Natural killer cell (primary cell): Measurements from ENCODE around the gene PARP15. TPM values are rescaled to one million over a fixed set of nuclear protein-coding genes. Genes with fewer than 3 reads are reported as not detected.
A peak's percentile ranks its signal among the peaks of the same experiment; 100 is the strongest.

ENCODE experiments used
- ATAC-seq, 3 donors: fragments of 150-1000 bp in 2 of 3; fragments of 200-7000 bp in 1 of 3; cut with Tn5 transposase; 1 replicate in 1 of 3; 2 replicates in 2 of 3; pipeline ENCODE4 v1.10.0; 2021; ENCODE audit warnings: mild to moderate bottlenecking in 2 of 3, moderate library complexity in 2 of 3
- DNase-seq, 2 donors: peaks; one replicate each; pipeline versions ENCODE4 v3.0.0 to v3.0.0-alpha.2; 2013 to 2021; ENCODE audit warnings: mixed read lengths in 1 of 2
- H3K27ac ChIP-seq: one replicate; pipeline ENCODE4 v1.5.1; 2013; ENCODE audit warnings: mild to moderate bottlenecking, low read length
- H3K27me3 ChIP-seq: one replicate; pipeline ENCODE4 v1.6.1; 2013; ENCODE audit warnings: low read length; ENCODE audit not compliant: control insufficient read depth, insufficient read depth
- H3K36me3 ChIP-seq: one replicate; pipeline ENCODE4 v1.6.1; 2013; ENCODE audit warnings: low read length; ENCODE audit not compliant: control insufficient read depth, insufficient read depth
- H3K4me1 ChIP-seq: one replicate; pipeline ENCODE4 v1.6.1; 2013; ENCODE audit warnings: low read length; ENCODE audit not compliant: control insufficient read depth, insufficient read depth
- H3K4me3 ChIP-seq: one replicate; pipeline ENCODE4 v1.5.1; 2013; ENCODE audit warnings: low read length
- H3K9me3 ChIP-seq: one replicate; pipeline ENCODE4 v1.6.1; 2013; ENCODE audit warnings: low read length; ENCODE audit not compliant: control insufficient read depth, insufficient read depth
- H3K27ac Mint-ChIP-seq, 2 donors: one replicate each; pipeline ENCODE4 v1.8.0; 2022; ENCODE audit warnings: mild to moderate bottlenecking in 2 of 2, mixed read lengths in 2 of 2, moderate library complexity in 1 of 2
- H3K27me3 Mint-ChIP-seq, 2 donors: one replicate each; pipeline ENCODE4 v1.8.0; 2022; ENCODE audit warnings: low read depth in 2 of 2, mixed read lengths in 2 of 2
- H3K36me3 Mint-ChIP-seq: one replicate; pipeline ENCODE4 v1.8.0; 2022; ENCODE audit warnings: mixed read lengths
- H3K4me1 Mint-ChIP-seq, 2 donors: one replicate each; pipeline ENCODE4 v1.8.0; 2022; ENCODE audit warnings: mixed read lengths in 2 of 2
- H3K4me3 Mint-ChIP-seq: one replicate; pipeline ENCODE4 v1.8.0; 2022; ENCODE audit warnings: mild to moderate bottlenecking, moderate library complexity, mixed read lengths
- H3K9me3 Mint-ChIP-seq, 2 donors: one replicate each; pipeline ENCODE4 v1.8.0; 2022; ENCODE audit warnings: mixed read lengths in 2 of 2
- WGBS: methylation state at CpG from one replicate; pipeline ENCODE4 v1.1.7; 2013; ENCODE audit warnings: missing lambda C conversion rate; ENCODE audit not compliant: insufficient coverage; 5-methylcytosine and 5-hydroxymethylcytosine counted together
- intact Hi-C: fragments of 100-400 bp; cut with micrococcal nuclease; formaldehyde crosslinking; loops from one replicate; pipeline ENCODE4 v1.14.2; 2022
- total RNA-seq, 4 donors: library from RNA; stranded (reverse); fragments of 120-200 nt in 1 of 4; gene quantifications; one replicate each; pipeline versions ENCODE4 v1.2.3 to v1.2.4, GENCODE V29; 2013 to 2022
- TF ChIP-seq, protein P1 (sequence below): fragments of 200-600 bp; IDR thresholded peaks from one replicate; pipeline ENCODE4 v1.8.0; 2022; ENCODE audit warnings: antibody characterized with exemption

Gene PARP15
- total RNA-seq, 3 donors from 2014 or later (not counting 1 experiment from before 2014, with no cell fraction given) = 164 to 199 (median 198) TPM

DNA sequence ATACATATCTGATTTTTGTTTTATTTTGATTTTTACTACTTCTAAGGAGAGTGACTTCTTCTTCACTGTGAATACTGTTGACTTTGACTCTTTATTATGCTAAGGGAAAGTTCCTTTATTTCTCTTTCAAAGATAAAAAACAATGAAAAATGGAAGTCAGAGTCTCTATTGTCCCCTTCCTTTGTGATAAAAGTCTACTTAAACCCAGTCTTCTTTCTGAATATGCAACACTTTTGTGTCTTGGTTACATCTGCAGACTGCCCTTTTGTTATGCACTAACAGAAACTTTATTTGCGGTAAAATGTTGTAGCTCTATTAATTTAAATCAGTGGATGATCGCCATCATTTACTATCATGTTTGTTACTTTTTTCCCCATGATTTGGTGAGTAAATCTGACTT is 13.2 kb downstream of the PARP15 start:
- H3K36me3 Mint-ChIP-seq = no peaks in the 10 kb centered on the region
- no peaks in the 10 kb centered on the region for H3K9me3 Mint-ChIP-seq
- H3K4me3 Mint-ChIP-seq = no peak overlapping the region
- H3K27me3 Mint-ChIP-seq = no peaks in the 10 kb centered on the region
- intact Hi-C loops = no loop called here
- TF ChIP-seq, protein P1, sequence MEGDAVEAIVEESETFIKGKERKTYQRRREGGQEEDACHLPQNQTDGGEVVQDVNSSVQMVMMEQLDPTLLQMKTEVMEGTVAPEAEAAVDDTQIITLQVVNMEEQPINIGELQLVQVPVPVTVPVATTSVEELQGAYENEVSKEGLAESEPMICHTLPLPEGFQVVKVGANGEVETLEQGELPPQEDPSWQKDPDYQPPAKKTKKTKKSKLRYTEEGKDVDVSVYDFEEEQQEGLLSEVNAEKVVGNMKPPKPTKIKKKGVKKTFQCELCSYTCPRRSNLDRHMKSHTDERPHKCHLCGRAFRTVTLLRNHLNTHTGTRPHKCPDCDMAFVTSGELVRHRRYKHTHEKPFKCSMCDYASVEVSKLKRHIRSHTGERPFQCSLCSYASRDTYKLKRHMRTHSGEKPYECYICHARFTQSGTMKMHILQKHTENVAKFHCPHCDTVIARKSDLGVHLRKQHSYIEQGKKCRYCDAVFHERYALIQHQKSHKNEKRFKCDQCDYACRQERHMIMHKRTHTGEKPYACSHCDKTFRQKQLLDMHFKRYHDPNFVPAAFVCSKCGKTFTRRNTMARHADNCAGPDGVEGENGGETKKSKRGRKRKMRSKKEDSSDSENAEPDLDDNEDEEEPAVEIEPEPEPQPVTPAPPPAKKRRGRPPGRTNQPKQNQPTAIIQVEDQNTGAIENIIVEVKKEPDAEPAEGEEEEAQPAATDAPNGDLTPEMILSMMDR = no peak
- H3K27ac ChIP-seq = no peak overlapping the region
- WGBS = no CpG with 5 or more reads among the region's 2 CpGs
- H3K36me3 ChIP-seq = peaks cover 2% of the 10 kb centered on the region
- DNase-seq (no peak), ATAC-seq (no peak)
- H3K4me3 ChIP-seq = no peak overlapping the region
- H3K4me1 ChIP-seq = no peaks in the 10 kb centered on the region
- peaks cover 25 to 45% of the 10 kb centered on the region in 2 donors for H3K4me1 Mint-ChIP-seq
- no peaks in the 10 kb centered on the region for H3K27me3 ChIP-seq
- no peaks in the 10 kb centered on the region for H3K9me3 ChIP-seq
- H3K27ac Mint-ChIP-seq = peak overlapping the region in 1 of 2 donors; percentile 46

DNA sequence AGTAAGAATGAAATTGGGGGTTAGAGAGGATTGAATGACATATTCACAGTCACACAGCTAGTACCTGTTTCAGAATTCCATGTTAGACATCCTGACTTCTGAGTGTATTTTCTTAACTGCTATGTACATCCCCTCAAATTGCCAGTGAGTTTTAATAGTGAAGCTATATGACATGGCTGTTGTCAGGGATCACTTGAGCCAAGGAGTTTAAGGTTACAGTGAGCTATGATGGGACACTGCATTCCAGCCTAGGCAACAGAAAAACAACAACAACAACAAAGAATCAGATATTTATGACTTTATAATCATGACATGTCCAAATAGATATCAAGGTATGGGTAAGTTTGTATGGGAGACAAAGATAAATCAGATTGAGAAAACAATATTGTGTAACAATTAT is 16.6 kb downstream of the PARP15 start:
- peaks cover 15 to 29% of the 10 kb centered on the region in 2 donors for H3K4me1 Mint-ChIP-seq
- no peaks in the 10 kb centered on the region for H3K27me3 ChIP-seq
- H3K4me3 ChIP-seq = no peak overlapping the region
- no peak overlapping the region for H3K27ac Mint-ChIP-seq
- intact Hi-C loops = no loop called here
- no peaks in the 10 kb centered on the region for H3K36me3 Mint-ChIP-seq
- no peaks in the 10 kb centered on the region for H3K4me1 ChIP-seq
- no peaks in the 10 kb centered on the region for H3K9me3 Mint-ChIP-seq
- DNase-seq (no peak), ATAC-seq (no peak)
- TF ChIP-seq, protein P1 = no peak
- no peaks in the 10 kb centered on the region for H3K9me3 ChIP-seq
- no peak overlapping the region for H3K27ac ChIP-seq
- H3K27me3 Mint-ChIP-seq = no peaks in the 10 kb centered on the region
- no peak overlapping the region for H3K4me3 Mint-ChIP-seq
- peaks cover 2% of the 10 kb centered on the region for H3K36me3 ChIP-seq

DNA sequence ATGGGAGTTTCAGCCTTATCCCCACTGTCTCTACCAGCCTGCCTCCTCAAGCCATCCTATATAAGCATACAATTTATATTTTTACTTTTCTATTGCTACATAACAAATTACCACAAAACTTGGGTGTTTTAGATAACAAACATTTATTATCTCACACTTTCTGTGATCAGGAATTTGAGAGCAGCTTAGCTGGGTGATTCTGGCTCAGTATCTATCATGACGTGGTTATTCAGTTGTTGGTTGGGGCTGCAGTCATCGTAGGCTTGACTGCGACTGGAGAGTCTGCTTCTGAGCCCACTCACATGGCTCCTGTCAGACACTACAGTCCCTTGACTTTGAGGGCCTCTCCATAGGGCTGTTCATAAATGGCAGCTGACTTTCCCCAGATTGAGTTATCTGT is 20.7 kb downstream of the PARP15 start:
- DNase-seq (no peak), ATAC-seq (peak in 1 of 3 donors; percentile 21)
- Histone ChIP-seq H3K27ac (no peak overlapping the region), H3K4me3 (no peak overlapping the region), H3K9me3 (no peaks in the 10 kb centered on the region), H3K27me3 (no peaks in the 10 kb centered on the region), H3K4me1 (no peaks in the 10 kb centered on the region), H3K36me3 (peaks cover 2% of the 10 kb centered on the region)
- WGBS = 98% methylated on average over 3 of the region's 3 CpGs
- TF ChIP-seq, protein P1 = no peak
- no peaks in the 10 kb centered on the region for H3K9me3 Mint-ChIP-seq
- H3K27me3 Mint-ChIP-seq = no peaks in the 10 kb centered on the region
- intact Hi-C loops = no loop called here
- peak overlapping the region; percentile 57 to 91 for H3K27ac Mint-ChIP-seq
- no peak overlapping the region for H3K4me3 Mint-ChIP-seq
- H3K36me3 Mint-ChIP-seq = no peaks in the 10 kb centered on the region
- H3K4me1 Mint-ChIP-seq = peaks cover 42 to 52% of the 10 kb centered on the region in 2 donors

DNA sequence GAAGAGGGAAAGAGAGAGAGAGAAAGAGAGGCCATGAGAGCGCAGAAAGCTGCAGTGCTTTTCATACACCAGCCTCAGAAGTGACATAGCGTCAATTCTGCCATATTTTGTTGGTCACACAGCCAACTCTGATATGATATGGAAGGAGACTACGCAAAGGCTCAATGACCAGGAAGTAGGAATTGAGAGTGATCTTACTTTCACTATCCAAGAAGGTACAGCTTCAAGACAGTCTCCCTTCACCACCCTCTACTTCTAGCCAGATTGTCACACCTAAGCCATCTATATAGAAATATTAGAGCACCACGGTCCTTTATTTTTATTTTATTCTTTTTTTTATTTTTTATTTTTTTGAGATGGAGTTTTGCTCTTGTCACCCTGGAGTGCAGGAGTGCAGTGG is 21.1 kb downstream of the PARP15 start:
- DNase-seq (no peak), ATAC-seq (peak in 2 of 3 donors; percentile 44 to 50)
- no peak overlapping the region for H3K4me3 ChIP-seq
- TF ChIP-seq, protein P1 = no peak
- Mint-ChIP-seq H3K4me1 (peaks cover 46 to 56% of the 10 kb centered on the region in 2 donors), H3K9me3 (no peaks in the 10 kb centered on the region), H3K36me3 (no peaks in the 10 kb centered on the region), H3K27ac (peak overlapping the region; percentile 57 to 91), H3K4me3 (no peak overlapping the region), H3K27me3 (no peaks in the 10 kb centered on the region)
- 90% methylated on average over 3 of the region's 4 CpGs for WGBS
- H3K27ac ChIP-seq = no peak overlapping the region
- no peaks in the 10 kb centered on the region for H3K9me3 ChIP-seq
- no peaks in the 10 kb centered on the region for H3K27me3 ChIP-seq
- intact Hi-C loops = no loop called here
- H3K36me3 ChIP-seq = peaks cover 2% of the 10 kb centered on the region
- H3K4me1 ChIP-seq = no peaks in the 10 kb centered on the region
